Measurements from ENCODE around the gene LSM7.
A peak's percentile ranks its signal among the peaks of the same experiment; 100 is the strongest.
"Not testable (repeated sequence)": the region's sequence is repeated elsewhere in the genome, so short reads cannot be mapped to it uniquely, and the experiment has no call there.

LSM7 gene

DNA sequence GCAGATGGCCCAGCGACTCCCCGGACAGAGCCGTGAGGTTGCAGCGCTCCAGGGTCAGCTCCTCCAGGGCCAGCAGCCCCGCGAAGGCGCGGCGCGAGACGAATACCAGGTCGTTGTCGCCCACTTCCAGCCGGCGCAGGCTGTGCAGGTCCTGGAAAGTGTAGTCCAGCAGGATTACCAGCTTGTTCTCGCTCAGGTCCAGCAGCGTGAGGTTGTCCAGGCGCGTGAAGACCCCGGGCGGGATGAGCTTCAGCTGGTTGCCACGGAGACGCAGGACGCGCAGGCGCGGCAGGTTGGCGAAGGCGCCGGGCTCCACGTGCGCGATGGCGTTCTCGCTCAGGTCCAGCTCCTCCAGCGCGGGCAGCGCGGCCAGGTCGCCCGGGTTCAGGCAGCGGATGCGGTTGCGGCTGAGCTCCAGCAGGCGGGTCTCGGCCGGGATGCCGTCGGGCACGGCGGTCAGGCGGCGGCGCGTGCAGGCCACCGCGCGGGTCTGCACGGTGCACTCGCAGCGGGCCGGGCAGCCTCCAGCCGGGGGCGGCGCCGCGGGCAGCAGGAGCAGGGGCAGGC is 37.1 kb downstream of the LSM7 start:
- DNase-seq: no peak

DNA sequence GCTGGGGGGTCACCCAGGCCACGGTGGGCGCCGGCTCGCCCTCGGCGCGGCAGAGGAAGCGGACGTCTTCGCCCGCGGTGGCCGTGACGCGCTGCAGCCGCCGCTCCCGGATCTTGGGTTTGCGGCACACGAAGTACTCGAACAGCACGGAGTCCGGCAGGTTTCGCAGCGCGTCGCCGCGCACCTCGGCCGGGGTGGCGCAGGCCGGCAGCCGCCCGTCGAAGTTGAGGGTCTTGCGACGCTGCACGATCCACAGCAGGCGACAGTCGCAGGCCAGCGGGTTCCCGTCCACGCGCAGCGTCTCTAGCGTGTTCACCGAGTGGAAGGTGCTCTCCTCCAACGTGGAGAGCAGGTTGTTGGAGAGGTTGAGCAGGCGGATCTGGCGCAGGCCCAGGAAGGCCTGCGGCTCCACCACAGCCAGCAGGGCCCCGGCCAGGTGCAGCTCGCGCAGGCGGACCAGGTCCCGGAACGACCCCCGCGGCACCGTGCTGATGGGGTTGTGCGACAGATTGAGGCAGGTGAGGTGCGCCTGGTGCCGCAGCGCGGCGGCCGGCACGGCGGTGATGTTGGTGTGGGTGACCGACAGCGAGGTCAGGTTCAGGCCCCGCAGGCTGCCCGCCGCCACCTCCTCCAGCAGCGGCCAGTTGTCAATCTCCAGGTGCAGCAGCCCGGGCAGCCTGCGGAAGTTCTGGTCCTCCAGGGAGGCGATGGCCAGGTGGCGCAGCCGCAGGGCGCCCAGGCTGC is 37.8 kb downstream of the LSM7 start:
- no peak for DNase-seq

GRCh38 chr19:2289714-2290435 is 38.5 kb downstream of the LSM7 start:
- DNase-seq: peak; percentile 87

DNA sequence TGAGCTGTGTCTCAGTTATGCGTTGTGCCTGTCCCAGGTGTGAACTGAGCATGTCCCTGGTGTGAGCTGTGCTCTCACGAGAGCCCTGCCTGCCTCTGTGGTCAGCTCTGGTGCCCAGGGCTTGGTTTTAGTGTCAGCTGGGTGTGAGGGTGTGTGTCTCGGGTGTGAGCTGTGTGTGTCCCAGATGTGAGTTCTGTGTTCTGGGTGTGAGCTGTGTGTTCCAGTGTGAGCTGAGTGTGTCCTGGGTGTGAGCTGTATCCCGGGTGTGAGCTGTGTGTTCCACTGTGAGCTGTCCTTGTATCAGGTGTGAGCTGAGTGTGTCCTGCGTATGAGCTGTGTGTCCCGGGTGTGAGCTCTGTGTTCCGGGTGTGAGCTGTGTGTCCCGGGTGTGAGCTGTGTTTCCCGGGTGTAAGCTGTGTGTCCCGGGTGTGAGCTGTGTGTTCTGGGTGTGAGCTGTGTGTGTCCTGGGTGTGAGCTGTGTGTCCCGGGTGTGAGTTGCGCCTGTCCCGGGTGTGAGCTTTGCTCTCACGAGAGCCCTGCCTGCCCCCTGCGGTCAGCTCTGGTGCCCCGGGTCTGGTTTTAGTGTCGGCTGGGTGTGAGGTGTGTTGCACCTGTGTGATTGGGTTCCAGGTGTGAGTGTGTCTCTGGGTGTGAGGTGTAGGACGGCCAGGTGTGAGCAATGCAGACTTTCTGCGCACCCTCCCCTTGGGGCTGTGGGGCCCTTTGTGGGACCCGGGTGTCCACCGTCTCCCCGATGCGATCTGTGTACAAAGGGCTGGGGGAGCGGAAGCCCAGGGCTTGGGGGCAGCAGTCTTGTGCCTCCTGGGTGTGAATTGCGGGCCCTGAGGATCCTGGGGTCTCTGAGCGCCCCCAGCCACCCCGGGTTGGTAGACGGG is 39.3 kb downstream of the LSM7 start:
- no peak for DNase-seq

DNA sequence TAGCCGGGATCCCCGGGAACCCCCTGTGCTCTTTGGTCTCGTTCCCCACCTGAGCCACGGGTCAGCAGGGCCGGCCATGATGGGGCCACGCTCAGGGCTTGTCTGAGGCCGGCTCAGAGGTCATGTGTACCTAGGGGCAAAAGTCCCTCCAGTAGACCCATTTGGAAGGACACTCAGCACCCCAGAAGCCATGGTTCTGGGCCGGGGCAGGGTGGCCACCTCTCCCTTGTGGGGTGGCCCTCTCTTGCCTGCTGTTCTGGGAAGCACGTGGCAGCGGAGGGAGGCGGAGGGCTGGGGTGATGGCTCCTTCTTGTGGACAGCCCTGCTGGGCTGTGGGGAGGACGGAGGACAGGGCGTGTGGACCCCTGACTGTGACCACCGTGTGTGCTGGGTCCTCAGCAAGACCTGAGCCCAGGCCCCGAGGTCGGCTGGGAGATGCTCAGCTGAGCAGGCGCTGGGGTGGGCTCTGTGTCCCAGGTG is 40.0 kb downstream of the LSM7 start:
- no peak for DNase-seq

GRCh38 chr19:2287585-2288337 is 40.6 kb downstream of the LSM7 start:
- peak; percentile 63 for DNase-seq

- DNase-seq: no peak
These were observed 41.8 kb downstream of the LSM7 start for GRCh38 chr19:2286402-2287140.

DNA sequence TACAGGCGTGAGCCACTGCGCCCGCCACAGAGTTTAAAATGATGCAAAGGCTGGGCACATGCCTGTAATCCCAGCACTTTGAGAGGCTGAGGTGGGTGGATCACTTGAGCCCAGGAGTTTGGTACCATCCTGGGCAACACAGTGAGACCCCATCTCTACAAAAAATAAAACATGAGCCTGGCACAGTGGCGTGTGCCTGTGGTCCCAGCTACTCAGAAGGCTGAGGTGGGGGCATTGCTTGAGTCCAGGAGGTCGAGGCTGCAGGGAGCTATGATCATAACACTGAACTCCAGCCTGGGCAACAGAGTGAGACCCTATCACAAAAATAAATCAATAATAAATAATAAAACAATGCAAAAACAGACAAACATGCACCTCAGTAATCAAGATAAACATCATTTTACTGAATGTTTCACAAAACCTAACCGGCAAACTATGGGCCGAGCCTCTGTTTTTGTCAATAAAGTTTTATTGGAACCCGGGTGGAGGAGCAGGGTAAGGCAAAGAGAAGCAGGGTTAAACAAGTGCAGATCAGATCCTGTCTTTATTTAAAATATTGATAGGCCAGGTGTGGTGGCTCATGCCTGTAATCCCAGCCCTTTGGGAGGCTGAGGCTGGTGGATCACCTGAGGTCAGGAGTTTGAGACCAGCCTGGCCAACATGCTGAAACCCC is 44.4 kb downstream of the LSM7 start:
- no peak for DNase-seq

DNA sequence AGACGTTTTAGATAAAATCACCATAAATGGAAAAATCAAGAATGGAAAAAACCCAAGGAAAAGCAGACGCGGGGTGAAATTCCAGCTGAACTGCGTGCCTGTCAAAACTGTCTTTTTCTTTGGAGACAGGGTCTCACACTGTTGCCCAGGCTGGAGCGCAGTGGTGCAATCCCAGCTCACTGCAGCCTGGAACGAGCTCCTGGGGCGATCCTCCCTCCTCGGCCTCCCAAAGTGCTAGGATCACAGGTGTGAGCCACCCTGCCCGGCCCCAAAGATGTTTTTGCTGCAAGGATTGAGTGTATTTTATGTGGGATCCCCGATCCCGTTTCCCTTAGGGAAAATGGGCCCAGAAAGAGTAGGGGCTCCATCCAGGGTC is 45.5 kb downstream of the LSM7 start:
- no peak for DNase-seq

DNA sequence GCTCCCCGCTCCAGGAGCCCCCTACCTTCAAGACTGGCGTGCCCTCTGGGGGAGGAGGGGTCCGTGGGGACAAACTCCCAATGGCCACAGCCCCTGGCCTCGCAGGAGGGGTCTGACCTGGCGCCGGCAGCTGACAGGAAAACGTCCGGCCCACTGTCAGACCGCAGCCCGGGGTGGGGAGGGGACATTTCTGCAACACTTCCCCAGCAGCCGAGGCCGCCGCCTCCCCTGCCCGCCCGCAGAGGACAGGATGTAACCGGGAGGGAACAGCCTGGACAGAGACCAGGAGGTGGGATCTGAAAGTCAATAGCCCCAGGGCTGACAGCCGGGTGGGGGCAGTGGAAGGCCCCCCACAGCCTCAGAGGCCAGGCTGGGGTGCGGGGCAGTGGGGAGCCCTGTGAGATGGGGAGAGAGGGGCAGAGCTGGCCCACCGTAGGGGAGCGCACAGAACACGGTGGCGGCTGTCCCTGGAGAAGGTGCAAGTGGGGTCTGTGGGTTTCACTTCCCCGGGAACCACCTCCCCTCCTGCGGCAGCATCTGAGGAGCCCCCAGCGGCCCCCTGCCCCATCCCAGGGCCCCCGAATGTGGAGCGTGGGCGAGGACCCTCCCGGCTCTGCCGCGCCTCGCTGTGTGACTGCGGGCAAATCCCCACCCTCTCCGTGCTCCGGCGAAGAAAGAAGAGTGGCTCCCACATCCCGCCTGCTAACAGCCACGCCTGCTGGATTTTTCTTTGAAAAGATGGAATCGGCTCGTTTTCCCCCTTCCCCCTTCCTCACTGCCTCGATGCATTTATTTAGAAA is 46.1 kb downstream of the LSM7 start, which contains the start of gene PEAK3:
Gene PEAK3 (minus strand): TSS at position 114 of the 800 bp plus-strand sequence. CDS start 1,244 bp downstream, outside the sequence.
- peak; percentile 76 for DNase-seq

- not testable (repeated sequence) for DNase-seq
These were observed 46.9 kb downstream of the LSM7 start for GRCh38 chr19:2281265-2282061.

GRCh38 chr19:2280633-2281264 is 47.6 kb downstream of the LSM7 start:
- DNase-seq: no peak

DNA sequence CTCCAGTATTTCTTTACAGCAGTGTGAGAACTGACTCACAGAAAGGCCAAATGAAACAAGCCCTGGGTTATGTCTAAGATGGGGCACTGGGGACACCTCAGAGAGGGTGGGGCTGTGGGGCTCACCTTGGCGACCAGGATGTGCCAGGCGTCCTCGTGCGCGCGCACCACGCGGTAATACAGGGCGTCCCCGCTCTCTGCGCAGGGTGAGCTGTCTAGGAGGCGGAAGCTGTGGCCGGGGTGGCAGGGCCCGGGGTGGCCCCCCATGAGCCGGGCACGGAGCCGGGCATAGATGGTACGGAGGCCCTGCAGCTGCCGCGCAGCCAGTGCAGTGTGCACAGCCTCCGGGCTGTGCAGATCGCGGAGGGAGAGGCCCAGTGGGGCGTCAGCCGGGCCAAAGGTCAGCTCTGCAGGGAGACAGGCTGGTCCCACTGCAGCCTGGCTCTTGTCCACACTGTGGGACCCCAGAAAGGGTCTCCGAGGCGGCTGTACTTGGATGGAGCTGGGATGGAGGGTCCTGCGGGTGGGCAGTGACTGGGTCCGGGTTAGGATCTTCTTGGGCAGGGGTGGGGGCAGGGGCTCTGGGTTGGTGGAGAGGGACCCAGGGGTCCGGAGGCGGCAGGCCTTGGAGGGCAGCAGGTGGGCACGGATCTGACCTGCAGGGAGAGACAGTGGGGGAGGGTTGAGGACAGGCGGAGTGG is 49.8 kb downstream of the LSM7 start:
- no peak for DNase-seq

DNA sequence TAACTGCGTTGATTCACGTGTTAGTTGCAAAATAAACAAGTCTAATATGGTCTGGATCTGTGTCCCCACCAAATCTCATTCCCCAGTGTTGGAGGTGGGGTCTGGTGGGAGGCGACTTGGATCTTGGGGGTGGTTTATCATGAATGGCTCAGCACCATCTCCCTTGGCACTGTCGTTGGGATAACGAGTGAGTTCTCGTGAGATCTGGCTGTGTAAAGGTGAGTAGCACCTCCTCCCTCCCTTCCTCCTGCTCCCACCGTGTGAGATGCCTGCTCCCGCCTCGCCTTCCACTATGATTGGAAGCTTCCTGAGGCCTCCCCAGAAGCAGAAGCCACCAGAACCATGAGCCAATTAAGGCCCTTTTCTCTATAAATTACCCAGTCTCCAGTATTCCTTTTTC is 51.2 kb downstream of the LSM7 start:
- no peak for DNase-seq

DNA sequence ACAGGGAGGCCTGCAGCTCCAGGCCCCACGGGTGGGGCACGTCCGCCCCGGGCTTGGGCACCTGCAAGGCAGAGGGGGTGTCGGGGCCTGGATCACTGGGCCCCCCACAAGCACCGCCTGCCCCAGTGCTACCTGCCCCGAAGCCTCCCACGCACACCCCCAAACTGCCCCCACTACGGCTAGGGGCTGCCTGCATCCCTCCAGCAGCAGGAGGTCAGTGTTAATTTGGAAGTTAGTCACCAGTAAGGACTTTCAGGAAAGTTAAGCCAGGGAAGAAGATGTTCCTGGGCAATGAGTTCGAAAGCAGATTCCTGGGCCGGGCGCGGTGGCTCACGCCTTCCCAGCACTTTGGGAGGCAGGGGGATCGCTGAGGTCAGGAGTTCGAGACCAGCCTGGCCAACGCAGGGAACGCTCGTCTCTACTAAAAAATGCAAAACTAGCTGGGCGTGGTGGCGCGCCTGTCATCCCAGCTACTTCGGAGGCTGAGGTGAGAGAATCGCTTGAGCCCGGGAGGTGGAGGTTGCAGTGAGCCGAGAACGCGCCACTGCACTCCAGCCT is 51.9 kb downstream of the LSM7 start:
- no peak for DNase-seq

DNA sequence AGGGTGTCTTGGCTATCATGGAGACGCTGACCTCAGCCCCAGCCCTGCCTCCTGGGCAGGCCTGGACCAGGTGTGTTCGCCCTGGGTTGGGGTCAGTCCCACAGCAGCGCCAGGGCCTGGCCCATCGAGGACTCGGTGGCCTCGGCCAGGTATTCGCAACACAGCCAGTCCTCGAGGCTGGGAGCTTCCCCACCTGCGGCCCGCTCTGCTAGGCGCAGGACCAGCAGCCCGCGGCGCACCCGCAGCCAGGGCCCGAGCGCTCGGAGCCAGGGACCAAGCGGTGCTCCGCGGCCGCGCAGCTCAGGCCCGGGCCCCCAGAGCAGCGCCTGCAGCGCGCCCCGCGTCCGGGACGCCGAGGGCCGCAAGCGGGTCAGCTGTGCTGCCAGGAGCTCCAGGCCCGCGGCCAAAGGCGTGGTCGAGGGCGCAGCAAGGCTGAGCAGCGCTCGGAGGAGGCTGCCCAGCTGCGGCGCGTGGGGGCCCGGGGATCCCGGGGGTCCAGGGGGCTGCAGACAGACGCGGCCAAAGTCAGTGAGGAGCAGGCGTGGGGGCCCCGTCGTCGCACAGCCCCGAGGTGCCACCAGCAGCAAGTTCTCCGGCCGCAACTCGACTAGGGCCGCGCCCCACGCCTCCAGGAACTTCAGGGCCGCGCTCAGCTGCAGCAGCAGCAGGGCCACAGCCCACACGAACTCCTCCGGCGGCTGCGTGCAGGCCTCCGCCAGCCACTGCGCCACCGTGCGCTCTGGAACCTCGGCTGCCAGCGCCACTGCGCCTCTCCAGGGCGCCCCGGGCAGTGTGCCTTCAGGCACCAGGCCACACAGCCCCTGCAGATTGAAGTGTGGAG is 52.6 kb downstream of the LSM7 start:
- no peak for DNase-seq

Data from hematopoietic multipotent progenitor cell treated with erythropoietin and hydrocortisone succinate and interleukin-3 and kit ligand, for 6 days (in vitro differentiated cells).